ENCODE measurements around the gene CNTN1.

CNTN1 gene

DNA sequence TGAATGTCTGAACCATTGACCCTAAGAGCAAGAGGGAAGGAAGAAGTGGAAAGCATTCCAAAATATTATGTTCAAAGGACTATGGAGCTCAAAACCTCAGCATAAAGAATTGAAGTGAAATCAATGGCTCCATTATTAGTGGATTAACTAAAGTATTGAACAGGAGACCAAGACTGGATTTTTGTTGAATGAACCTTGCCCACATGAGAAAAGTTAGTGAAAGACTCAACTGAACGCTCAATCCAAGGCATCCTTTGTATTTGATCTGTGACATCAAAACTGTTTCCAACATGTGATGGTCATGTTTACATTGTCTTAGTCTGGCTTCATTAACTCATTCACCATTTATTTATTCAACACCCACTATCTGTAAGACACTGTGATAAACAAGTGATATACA is 161.0 kb downstream of the CNTN1 start:
- no peak for DNase-seq
- in situ Hi-C loops (cut with HindIII; ENCODE audit: low pct_ligation_motif_present, low sequenced_read_pairs): no loop called here
- Histone ChIP-seq H3K36me3 (replicated peaks) (no peaks in the 10 kb centered on the region), H3K4me3 (ENCODE audit: low read depth, low read length) (no peak overlapping the region), H3K27ac (no peak overlapping the region), H3K27me3 (replicated peaks) (no peaks in the 10 kb centered on the region)
- TF ChIP-seq CTCF (IDR thresholded peaks at IDR 0.05; ENCODE audit: low read depth, low read length, missing control alignments): no peak

- in situ Hi-C loops (cut with HindIII; ENCODE audit: low pct_ligation_motif_present, low sequenced_read_pairs): no loop called here
- Histone ChIP-seq H3K27me3 (replicated peaks) (no peaks in the 10 kb centered on the region), H3K4me3 (ENCODE audit: low read depth, low read length) (no peak overlapping the region), H3K27ac (no peak overlapping the region), H3K36me3 (replicated peaks) (no peaks in the 10 kb centered on the region)
- TF ChIP-seq CTCF (IDR thresholded peaks at IDR 0.05; ENCODE audit: low read depth, low read length, missing control alignments): no peak
- DNase-seq: no peak
These were observed 162.4 kb downstream of the CNTN1 start for GRCh38 chr12:40854604-40855003.

DNA sequence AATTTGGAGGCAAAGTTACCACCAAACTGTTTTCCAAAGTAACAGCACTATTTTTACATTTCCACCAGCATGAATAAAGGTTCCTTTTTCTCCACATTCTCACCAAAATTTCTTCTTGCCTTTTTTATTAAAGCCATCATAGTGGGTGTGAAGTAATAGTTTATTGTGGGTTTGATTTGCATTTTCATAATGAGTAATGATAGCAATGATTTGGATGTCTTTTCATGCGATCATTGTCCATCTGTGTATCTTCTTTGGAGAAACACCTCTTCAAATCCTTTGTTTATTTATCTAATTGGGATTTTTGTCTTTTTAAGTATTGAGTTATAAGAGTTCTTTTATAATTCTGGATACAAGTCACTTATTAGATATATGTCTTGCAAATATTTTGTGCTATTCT is 172.7 kb downstream of the CNTN1 start:
- in situ Hi-C loops (cut with HindIII; ENCODE audit: low pct_ligation_motif_present, low sequenced_read_pairs): no loop called here
- no peak for TF ChIP-seq CTCF (IDR thresholded peaks at IDR 0.05; ENCODE audit: low read depth, low read length, missing control alignments)
- DNase-seq: no peak
- Histone ChIP-seq H3K4me3 (ENCODE audit: low read depth, low read length) (no peak overlapping the region), H3K27ac (no peak overlapping the region), H3K27me3 (replicated peaks) (no peaks in the 10 kb centered on the region), H3K36me3 (replicated peaks) (no peaks in the 10 kb centered on the region)

GRCh38 chr12:40870981-40871380 is 178.7 kb downstream of the CNTN1 start:
- Histone ChIP-seq H3K36me3 (replicated peaks) (no peaks in the 10 kb centered on the region), H3K4me3 (ENCODE audit: low read depth, low read length) (no peak overlapping the region), H3K27me3 (replicated peaks) (no peaks in the 10 kb centered on the region), H3K27ac (no peak overlapping the region)
- TF ChIP-seq CTCF (IDR thresholded peaks at IDR 0.05; ENCODE audit: low read depth, low read length, missing control alignments): no peak
- DNase-seq: no peak
- in situ Hi-C loops (cut with HindIII; ENCODE audit: low pct_ligation_motif_present, low sequenced_read_pairs): no loop called here

- Histone ChIP-seq H3K27me3 (replicated peaks) (no peaks in the 10 kb centered on the region), H3K36me3 (replicated peaks) (no peaks in the 10 kb centered on the region), H3K4me3 (ENCODE audit: low read depth, low read length) (no peak overlapping the region), H3K27ac (no peak overlapping the region)
- TF ChIP-seq CTCF (IDR thresholded peaks at IDR 0.05; ENCODE audit: low read depth, low read length, missing control alignments): no peak
- DNase-seq: no peak
- in situ Hi-C loops (cut with HindIII; ENCODE audit: low pct_ligation_motif_present, low sequenced_read_pairs): no loop called here
These were observed 182.6 kb downstream of the CNTN1 start for GRCh38 chr12:40874868-40875267.

GRCh38 chr12:40889329-40889728 is 197.1 kb downstream of the CNTN1 start:
- TF ChIP-seq CTCF (IDR thresholded peaks at IDR 0.05; ENCODE audit: low read depth, low read length, missing control alignments): no peak
- no peak overlapping the region for H3K4me3 ChIP-seq (ENCODE audit: low read depth, low read length)
- H3K36me3 ChIP-seq (replicated peaks): no peaks in the 10 kb centered on the region
- no peaks in the 10 kb centered on the region for H3K27me3 ChIP-seq (replicated peaks)
- in situ Hi-C loops (cut with HindIII; ENCODE audit: low pct_ligation_motif_present, low sequenced_read_pairs): no loop called here
- no peak overlapping the region for H3K27ac ChIP-seq
- DNase-seq: no peak
